Loucy (cell line): Measurements from ENCODE around the gene SLC12A2.

Source experiments
- CTCF ChIP-seq: fragments of 200-600 bp; sonication (generic); conservative IDR thresholded peaks from 2 replicates; pipeline ENCODE4 v1.5.1; 2014; ENCODE audit warnings: mild to moderate bottlenecking, antibody characterized with exemption, low read length
- EZH2phosphoT487 ChIP-seq: fragments of 200-600 bp; IDR thresholded peaks from 2 replicates; pipeline ENCODE4 v1.6.1; 2018; ENCODE audit warnings: antibody characterized with exemption, mild to moderate bottlenecking, moderate library complexity, borderline replicate concordance

- TF ChIP-seq CTCF (no peak), EZH2phosphoT487 (no peak)
Observed at GRCh38 chr5:128216285-128216684, 132.7 kb downstream of the SLC12A2 start.
